Limb (tissue), 2 donors: ENCODE measurements around the gene PHC1.
"Not testable (repeated sequence)": the region's sequence is repeated elsewhere in the genome, so short reads cannot be mapped to it uniquely, and the experiment has no call there.

ENCODE experiments used
- DNase-seq, 2 donors: peaks; one replicate each; pipeline ENCODE4 v3.0.0-alpha.2; 2016; ENCODE audit errors: extremely low spot score in 2 of 2

Gene PHC1

GRCh38 chr12:8914033-8914715, at the start of gene PHC1:
Gene PHC1 (plus strand): TSS chr12:8914509. CDS start chr12:8917678, 3,169 bp downstream.
- peak; percentile 88 to 95 for DNase-seq

DNA sequence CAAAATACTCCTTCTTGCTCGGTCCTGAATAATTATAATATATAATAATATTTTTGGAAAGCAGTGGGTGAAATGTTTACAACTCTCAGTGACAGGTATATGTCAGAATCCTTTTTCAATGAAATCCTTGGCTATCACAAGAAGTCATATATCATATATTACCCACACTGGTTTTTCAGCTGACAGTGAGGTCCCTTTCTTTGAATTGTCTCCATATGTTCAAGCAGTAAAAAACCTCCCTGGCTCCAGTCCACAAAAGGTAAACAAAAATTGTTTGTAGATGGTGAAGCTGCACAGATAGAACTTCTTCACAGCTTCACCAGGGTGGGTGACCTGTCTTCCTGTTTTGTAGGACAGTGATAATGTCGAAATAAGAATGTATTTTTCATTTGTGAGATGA, 47.9 kb upstream of the PHC1 start:
- no peak for DNase-seq

DNA sequence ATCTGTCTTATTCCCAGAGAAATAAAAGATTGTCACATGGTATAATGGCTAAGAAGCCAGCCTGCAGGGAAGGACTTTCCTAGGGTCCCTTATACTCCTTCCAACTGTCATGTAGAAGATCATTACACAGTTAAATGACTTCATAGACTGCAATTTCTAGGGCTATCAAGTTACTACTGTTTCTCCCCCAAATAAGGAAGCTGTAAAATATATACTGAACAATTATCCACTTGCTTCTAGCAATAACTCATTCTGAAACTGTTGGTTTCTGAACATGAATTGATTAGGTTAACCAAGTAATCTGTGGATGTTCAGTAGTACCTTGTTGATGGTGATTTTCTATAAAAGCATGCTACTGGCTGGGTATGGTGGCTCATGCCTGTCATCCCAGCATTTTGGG, 47.3 kb upstream of the PHC1 start:
- DNase-seq, result no peak

GRCh38 chr12:8867786-8868185, 46.5 kb upstream of the PHC1 start:
- no peak for DNase-seq

DNA sequence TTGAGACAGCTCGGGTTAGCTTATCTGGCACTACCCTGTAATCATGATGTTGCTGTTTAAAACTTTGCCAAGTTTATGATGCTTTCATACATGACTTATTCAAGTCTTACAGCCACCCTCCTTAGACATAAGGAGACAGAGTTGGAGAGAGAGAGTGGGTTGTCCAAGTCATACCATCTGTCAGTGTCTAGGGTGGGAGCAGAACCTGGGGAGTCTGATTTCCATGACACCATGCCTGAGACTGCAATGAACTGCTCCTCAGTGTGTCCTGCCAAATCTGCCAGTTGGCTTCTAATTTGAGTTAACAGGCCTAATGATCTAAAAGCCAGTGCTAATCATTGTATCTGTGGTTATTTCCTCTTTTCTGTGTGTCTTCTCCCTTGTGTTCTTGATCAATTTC, 43.7 kb upstream of the PHC1 start:
- DNase-seq, result no peak

DNA sequence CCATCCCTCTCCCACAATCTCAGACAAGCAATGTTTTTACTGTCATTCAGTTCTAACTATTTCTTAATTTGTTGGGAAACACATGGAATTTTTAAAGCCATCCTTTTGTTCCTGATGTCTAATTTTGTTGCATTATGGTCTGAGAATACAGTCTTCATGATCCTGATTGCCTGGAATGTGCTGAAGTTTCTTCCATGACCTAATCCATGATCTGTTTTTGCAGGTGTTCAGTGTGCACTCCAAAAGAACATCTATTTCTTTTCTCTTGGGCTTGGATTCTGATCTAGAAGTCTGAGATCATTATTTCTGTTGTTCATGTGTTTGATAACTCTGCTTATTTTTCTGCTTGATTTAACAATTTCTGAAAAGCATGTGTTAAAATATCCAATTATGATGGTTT, 43.2 kb upstream of the PHC1 start:
- no peak for DNase-seq

DNA sequence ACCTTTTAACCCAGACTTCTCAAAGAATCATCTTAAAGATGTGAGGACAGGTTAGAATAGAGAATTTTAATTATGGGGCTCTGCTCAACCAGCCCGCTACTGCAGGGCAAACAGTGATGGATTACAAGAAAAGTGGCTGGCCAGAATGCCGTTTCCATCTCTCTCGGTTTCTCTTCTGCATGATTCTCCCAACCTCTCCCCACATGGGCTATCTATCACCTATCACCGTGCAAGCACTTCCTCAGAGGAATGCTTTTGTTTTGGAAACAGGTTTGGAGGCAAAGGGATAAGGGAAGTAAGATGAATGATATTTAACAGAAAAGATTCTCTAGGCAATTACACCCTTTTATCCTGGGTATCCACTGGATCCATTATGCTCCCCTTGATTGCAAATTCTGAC, 37.4 kb upstream of the PHC1 start:
- no peak for DNase-seq

GRCh38 chr12:8886502-8887284, 27.6 kb upstream of the PHC1 start:
- DNase-seq, result no peak

- no peak for DNase-seq
Observed at GRCh38 chr12:8887285-8887715, 27.0 kb upstream of the PHC1 start.

DNA sequence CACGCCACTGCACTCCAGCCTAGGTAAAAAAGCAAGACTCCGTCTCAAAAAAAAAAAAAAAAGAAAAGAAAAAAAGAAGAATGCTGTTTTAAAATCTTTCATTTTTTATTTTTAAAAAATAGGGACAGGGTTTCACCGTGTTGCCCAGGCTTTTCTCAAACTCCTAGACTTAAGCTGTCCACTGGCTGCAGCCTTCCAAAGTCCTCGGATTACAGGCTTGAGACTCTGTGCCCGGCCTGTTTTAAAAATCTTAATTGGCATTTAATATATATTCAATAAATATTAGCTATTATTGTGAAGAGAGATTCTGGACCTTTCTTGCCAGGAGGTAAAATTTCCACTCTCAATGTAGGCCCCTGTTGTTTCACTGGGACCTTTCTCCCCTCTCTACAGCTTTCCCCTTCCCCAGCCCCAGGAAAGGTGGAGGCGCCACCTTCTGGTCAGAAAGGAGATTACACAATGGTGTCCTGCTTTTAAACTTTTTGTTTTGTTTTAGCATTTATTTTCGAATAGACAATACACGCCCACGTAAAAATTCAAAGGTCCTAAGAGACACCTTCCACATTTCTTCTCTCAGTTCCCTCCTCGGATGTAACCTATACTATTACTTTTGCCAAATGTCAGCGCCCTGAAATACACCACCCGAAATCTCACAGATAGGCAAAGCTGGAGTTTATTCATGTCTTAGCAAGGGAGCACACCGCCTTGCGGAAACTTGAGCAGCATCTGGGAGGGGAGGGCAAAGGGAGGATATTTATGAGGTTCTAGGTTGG, 23.8 kb upstream of the PHC1 start:
- peak; percentile 73 to 81 for DNase-seq

DNA sequence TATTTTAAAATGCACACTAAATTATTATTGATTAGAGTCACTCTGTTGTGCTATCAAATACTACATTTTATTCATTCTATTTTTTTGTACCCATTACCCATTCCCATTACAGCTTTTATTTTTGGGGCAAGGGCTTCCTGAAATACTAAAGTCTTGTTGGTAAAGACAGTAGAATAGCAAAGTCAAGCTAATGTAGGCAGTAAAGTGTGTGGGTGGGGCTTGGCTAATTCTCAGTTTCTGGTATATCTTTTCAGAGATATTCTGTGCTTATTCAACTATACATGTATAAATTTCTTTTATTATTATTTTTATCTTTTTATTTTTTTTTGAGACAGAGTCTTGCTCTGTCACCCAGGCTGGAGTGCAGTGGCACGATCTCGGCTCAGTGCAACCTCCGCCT, 22.3 kb upstream of the PHC1 start:
- DNase-seq, result no peak

- no peak for DNase-seq
Observed at GRCh38 chr12:8894378-8894777, 19.9 kb upstream of the PHC1 start.

- no peak for DNase-seq
Observed at GRCh38 chr12:8894986-8895385, 19.3 kb upstream of the PHC1 start.

GRCh38 chr12:8897081-8897480, 17.2 kb upstream of the PHC1 start:
- DNase-seq, result no peak

GRCh38 chr12:8899830-8900229, 14.5 kb upstream of the PHC1 start:
- DNase-seq, result no peak

DNA sequence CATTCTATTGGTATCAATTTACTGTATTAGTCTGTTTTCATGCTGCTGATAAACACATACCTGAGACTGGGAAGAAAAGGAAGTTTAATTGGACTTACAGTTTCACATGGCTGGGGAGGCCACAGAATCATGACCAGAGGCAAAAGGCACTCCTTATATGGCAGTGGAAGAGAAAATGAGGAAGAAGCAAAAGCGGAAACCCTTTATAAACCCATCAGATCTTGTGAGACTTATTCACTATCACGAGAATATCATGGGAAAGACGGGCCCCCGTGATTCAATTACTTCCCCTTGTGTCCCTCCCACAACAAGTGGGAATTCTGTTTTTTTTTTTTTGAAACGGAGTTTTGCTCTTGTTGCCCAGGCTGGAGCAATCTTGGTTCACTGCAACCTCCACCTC, 11.6 kb upstream of the PHC1 start:
- not testable (repeated sequence) for DNase-seq

GRCh38 chr12:8903646-8904045, 10.7 kb upstream of the PHC1 start:
- DNase-seq, result no peak

GRCh38 chr12:8904665-8905064, 9.6 kb upstream of the PHC1 start:
- DNase-seq, result no peak

DNA sequence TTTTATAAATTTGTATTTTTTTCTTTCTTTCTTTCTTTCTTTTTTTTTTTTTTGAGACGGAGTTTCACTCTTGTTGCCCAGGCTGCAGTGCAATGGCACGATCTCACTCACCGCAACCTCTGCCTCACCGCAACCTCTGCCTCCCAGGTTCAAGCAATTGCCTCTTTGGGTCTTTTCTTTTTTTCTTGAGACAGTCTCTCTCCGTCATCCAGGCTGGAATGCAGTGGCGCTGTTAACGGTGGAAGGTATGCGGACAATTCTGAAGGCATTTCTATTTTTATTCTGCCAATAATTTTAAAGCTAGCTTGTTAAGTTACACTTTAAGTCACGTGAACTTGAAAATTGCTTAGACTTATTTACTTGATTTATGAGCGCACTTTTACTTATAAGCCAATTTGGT, 8.8 kb upstream of the PHC1 start:
- no peak for DNase-seq

DNA sequence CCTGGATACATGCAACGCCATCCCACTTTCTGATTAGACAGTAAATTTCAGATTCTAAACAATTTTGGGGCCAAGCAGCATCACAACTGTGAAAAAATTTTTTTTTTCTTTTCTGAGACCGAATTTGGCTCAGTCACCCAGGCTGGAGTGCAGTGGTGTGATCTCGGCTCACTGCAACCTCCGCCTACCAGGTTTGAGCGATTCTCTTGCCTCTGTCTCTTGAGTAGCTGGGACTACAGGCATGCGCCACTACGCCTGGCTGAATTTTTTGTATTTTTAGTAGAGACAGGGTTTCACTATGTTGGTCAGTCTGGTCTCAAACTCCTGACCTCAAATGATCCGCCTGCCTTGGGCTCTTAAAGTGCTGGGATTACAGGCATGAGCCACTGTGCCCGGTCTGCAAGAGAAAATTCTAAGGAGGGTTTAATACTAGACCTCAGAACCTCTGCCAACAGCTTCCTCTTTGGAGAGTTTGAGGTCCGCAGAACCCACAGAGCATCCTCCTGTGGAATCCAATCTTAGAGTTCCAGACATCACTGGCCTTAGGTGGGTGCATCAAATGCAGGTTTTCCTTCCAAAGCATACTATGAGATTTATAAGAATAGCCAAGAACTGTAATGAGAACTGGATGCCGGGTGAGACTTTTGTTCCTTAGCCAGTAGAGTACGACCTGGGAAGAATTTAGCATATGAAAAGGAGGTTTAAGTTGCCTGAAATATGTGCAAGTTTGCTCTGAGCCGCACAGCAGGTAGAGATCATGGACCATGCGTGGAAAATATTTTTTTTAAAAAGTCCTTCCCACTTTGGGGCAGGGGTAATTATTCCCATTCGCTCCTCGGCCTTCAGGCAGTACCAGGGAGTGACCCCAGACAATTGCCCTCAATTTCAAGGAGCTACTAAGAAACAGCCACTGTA, 7.8 kb upstream of the PHC1 start:
- DNase-seq, result no peak

DNA sequence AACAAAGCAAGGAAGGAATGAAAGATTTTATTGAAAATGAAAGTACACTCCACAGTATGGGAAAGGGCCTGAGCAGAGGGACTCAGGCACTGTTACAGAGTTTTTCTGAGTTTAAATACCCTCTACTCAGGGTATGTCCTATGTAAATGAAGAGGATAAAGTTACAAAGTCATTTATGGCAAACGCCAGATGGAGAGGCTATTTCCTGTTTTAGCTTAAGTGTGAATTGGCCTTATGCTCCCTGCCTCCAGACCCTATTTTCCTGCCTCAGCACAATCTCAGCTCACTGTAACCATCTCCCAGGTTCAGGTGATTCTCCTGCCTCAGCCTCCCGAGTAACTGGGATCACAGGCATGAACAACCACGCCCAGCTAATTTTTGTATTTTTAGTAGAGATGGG, 6.8 kb upstream of the PHC1 start:
- DNase-seq, result peak in 1 of 2 donors; percentile 6
